ENCODE measurements around the gene PCDHGB1.
"Not testable (repeated sequence)": the region's sequence is repeated elsewhere in the genome, so short reads cannot be mapped to it uniquely, and the experiment has no call there.

The PCDHGB1 gene

GRCh38 chr5:141346017-141346416, 3.9 kb upstream of the PCDHGB1 start:
- DNase-seq (ENCODE audit: low spot score): not testable (repeated sequence)

- no peak for DNase-seq (ENCODE audit: low spot score)
These were observed 1.7 kb downstream of the PCDHGB1 start for GRCh38 chr5:141351591-141351990.

- DNase-seq (ENCODE audit: low spot score): peak; percentile 48
These were observed 5.1 kb downstream of the PCDHGB1 start, which contains the start of gene PCDHGA4 for GRCh38 chr5:141354900-141355469. TSS of gene PCDHGA4 (plus strand) at chr5:141355021. CDS start at chr5:141355108, 87 bp downstream.

GRCh38 chr5:141355641-141356040, 5.7 kb downstream of the PCDHGB1 start:
- DNase-seq (ENCODE audit: low spot score): no peak

GRCh38 chr5:141356133-141356532, 6.2 kb downstream of the PCDHGB1 start:
- no peak for DNase-seq (ENCODE audit: low spot score)

GRCh38 chr5:141356950-141357349, 7.1 kb downstream of the PCDHGB1 start:
- DNase-seq (ENCODE audit: low spot score): no peak

- peak; percentile 45 for DNase-seq (ENCODE audit: low spot score)
These were observed 10.0 kb downstream of the PCDHGB1 start, which contains the start of gene PCDHGB2 for GRCh38 chr5:141359790-141360426. TSS of gene PCDHGB2 (plus strand) at chr5:141359994. CDS start at chr5:141360136, 142 bp downstream.

- no peak for DNase-seq (ENCODE audit: low spot score)
These were observed 10.8 kb downstream of the PCDHGB1 start for GRCh38 chr5:141360685-141361084.

GRCh38 chr5:141362719-141363118, 12.8 kb downstream of the PCDHGB1 start:
- DNase-seq (ENCODE audit: low spot score): no peak

GRCh38 chr5:141363952-141364660, 14.2 kb downstream of the PCDHGB1 start, which contains the start of gene PCDHGA5:
TSS of gene PCDHGA5 (plus strand) at chr5:141364162. CDS start at chr5:141364331, 169 bp downstream.
- no peak for DNase-seq (ENCODE audit: low spot score)

GRCh38 chr5:141366016-141366896, 16.4 kb downstream of the PCDHGB1 start:
- no peak for DNase-seq (ENCODE audit: low spot score)

- DNase-seq (ENCODE audit: low spot score): peak; percentile 86
These were observed 20.3 kb downstream of the PCDHGB1 start, which contains the start of gene PCDHGB3 for GRCh38 chr5:141369994-141370848. TSS of gene PCDHGB3 (plus strand) at chr5:141370242. CDS start at chr5:141370395, 153 bp downstream.

GRCh38 chr5:141371572-141372475, 21.9 kb downstream of the PCDHGB1 start:
- no peak for DNase-seq (ENCODE audit: low spot score)

- DNase-seq (ENCODE audit: low spot score): peak; percentile 48
These were observed 23.9 kb downstream of the PCDHGB1 start, which contains the start of gene PCDHGA6 for GRCh38 chr5:141373673-141374317. TSS of gene PCDHGA6 (plus strand) at chr5:141373891. CDS start at chr5:141374084, 193 bp downstream.

- DNase-seq (ENCODE audit: low spot score): no peak
These were observed 24.7 kb downstream of the PCDHGB1 start for GRCh38 chr5:141374627-141375026.

GRCh38 chr5:141375444-141376155, 25.7 kb downstream of the PCDHGB1 start:
- not testable (repeated sequence) for DNase-seq (ENCODE audit: low spot score)

GRCh38 chr5:141382469-141383294, 32.8 kb downstream of the PCDHGB1 start, which contains the start of gene PCDHGA7:
TSS of gene PCDHGA7 (plus strand) at chr5:141382742. CDS start at chr5:141382900, 158 bp downstream.
- peak; percentile 53 for DNase-seq (ENCODE audit: low spot score)
